HG03045 (cell line): ENCODE results near the gene SFSWAP.
"Not testable (repeated sequence)": the region's sequence is repeated elsewhere in the genome, so short reads cannot be mapped to it uniquely, and the experiment has no call there.

ENCODE experiments used
- ATAC-seq: cut with Tn5 transposase; IDR thresholded peaks from one replicate; pipeline ENCODE4 v1.9.1; 2021; ENCODE audit warnings: mild to moderate bottlenecking, moderate library complexity; ENCODE audit not compliant: unreplicated experiment

SFSWAP gene

DNA sequence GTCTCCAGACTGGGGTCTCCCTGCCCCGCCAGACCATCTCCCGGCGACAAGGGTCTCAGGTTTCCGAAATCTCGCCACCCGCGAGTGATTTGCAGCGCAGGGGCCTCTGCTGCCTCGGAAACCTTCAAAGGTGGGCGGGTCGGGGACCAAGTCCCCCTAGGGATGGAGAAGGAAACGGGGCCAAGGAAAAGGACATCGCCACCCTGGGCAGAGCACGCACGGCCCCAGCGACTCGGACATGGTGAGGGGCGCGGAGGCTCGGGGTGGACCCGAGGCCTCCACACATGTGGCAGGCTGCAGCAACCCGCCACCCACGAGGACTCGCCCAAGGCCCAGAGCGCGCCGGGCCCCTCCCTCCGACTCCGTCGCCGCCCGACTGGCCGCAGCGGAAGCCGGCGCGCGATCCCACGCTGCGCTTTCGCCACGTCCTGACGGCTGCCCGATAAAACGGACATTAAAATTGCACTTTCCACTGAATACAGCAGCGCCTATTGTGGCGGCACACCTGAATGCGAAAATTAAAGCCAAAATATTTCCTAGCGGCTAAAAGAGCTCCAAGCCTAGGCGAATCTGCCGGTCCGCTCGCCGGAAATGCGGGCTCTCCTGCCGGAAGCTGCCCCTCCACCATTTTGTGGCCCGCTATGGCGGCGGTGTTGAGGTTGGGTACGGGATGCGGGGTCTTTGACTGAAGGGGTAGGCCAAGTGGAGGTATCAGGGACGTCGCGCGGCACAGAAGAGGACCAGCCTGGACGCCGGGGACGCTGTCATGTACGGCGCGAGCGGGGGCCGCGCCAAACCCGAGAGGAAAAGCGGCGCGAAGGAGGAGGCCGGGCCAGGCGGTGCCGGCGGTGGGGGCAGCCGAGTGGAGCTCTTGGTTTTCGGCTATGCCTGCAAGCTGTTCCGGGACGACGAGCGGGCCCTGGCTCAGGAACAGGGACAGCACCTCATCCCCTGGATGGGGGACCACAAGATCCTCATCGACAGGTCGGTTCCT, at the start of gene SFSWAP:
Gene SFSWAP (plus strand): TSS at position 627 of the 994 bp plus-strand sequence. CDS start 140 bp downstream, at position 767.
- ATAC-seq, result peak; percentile 90

DNA sequence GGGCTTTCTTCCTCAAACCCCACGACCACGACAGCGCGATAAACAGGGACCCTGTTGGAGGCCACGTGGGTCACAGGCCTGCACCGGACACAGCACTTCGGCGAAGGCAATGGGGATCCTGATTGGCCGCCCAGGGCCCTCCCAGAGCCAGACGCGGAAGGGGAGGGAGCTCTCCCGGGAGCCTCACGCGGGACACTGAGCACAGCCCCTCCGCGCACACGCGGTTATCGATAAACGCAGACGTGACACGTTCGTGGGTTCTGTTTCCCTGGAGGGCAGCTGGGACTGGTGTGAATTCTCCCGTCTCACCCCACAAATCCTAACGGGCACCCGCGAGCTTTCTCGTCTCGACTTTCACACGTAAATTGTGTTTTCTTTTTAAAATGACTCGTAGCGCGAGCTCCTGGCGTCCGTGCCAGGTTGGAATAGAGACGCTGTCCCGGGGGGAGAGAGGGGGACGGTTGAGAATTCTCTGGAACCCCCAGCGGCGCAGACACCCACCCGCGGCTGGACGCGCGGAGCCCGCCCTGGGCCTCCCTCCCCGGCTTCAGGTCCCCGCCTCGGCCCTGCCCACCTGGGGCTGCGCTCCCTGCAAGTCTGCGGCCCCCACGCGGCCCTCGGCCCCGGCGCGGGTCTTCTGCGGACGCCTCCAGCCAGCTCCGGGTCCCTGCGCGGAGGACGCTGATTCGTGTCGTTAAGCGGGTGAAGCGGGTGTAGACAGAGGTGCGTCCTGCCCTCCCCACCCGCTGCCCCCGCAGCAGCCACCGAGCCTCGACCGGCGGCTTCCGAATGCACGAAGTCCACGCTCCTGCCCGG, 49.5 kb upstream of the SFSWAP start:
- not testable (repeated sequence) for ATAC-seq

DNA sequence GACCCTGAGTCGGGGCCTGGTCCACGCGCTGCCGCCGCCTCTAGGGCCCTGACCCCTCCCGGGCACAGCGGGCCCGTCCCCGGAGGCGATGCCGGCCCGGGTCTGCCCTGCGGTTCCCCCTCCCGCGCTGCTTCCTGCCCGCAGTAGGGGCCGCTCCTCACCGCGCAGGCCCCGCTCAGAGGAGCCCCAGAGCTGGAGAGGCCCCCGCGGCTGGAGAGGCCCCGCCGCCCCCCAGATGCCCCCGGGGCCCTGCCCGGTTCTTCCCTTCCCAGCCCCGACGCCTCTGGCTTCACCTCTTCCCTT, 49.0 kb upstream of the SFSWAP start:
- ATAC-seq, result not testable (repeated sequence)

DNA sequence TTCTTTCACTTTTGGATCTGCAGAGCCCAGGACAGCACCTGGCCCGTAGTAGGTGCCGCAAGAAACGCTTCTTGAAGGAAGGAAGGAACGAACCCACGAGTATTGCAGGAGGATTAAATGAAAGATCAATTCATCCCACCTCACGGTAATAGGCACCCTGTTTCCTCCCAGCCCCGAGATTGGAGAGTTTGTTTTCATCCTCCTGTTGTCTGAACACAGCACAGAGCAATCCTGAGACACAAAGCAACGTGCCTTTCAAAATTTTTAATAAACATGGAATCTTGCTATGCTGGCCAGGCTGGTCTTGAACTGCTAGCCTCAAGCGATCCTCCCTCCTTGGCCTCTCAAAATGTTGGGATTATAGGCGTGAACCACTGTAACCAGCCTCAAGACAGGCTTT, 48.5 kb upstream of the SFSWAP start:
- ATAC-seq, result not testable (repeated sequence)

DNA sequence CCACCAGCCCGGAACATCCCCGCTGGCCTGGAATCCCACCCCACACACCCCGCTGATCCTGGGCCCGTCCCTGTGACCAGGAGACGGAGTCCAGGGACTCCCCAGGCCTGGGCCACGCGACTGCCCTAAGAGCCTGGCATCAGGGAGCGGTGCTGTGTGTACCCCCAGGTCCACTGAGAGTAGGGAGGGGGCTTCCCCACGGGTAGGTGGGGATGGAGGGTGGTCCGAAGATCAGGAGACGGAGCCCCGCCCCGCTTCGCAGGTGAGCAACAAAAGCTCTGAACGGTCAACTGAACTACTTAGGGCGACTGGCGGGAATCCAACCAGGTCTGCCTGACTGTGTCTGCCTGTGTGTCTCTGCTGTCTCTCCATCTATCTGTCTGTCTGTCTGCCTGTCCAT, 45.2 kb upstream of the SFSWAP start:
- ATAC-seq, result not testable (repeated sequence)

DNA sequence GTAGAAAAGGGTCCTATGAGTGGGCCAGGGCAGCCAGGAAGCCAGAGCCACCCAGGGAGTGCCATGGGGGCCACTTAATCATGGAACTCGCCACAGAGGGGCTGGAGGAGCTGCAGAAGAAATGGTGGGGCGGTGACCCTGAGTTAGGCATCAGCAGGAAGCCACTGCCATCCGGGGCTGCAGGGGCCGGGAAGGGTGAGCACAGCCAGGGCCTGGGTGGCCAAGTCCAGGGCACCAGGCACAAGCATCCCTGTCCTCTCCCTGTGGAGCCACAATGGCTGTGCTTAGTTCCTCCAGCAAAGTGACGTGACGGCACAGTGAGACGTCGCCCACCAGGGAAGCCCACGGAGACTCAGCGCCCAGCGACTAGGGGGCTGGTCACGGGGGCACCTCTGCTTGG, 44.4 kb upstream of the SFSWAP start:
- not testable (repeated sequence) for ATAC-seq

DNA sequence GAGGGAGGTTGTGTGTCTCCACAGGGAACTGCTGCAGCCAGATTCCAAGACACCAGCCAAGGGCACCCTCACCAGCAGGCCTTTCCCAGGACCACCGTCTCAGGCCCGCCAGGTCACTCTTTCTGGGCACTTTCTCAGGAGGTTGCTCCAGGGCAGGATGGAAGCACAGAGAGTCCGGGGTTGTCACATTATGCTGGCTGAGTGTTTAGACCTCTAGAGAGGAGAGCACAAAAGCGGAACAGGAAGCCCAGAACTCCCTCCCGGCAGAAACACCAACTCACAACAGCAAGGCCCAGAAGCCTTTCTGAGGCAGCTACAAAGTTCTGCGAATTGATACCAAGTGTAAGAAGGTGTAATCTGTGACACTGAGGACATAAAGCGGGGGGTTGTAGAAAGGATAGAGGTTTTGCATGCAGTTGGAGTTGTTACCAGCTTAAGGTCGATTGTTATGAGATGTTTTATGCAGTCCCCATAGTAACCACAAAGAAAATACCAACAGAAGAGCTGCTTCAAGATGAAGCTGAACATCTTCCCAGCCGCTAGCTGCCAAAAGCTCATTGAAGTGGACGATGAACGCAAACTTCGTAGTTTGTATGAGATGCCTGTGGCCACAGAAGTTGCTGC, 43.8 kb upstream of the SFSWAP start:
- not testable (repeated sequence) for ATAC-seq

DNA sequence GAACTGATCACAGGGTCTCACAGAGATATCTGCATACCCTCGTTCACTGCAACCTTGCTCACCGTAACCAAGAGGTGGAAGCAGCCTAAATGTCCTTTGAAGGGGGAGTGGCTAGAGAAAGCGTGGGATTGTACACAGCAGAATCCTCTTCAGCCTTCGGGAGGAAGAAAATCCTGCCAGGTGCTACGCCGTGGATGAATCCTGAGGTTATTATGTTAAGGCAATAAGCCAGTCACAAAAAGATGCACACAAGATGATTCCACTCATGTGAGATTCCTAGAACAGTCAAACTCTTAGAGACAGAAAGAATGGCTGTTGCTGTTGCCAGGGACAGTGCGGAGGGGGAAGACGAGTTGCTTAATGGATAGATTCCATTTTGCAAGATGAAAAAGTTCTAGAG, 39.6 kb upstream of the SFSWAP start:
- no peak for ATAC-seq

DNA sequence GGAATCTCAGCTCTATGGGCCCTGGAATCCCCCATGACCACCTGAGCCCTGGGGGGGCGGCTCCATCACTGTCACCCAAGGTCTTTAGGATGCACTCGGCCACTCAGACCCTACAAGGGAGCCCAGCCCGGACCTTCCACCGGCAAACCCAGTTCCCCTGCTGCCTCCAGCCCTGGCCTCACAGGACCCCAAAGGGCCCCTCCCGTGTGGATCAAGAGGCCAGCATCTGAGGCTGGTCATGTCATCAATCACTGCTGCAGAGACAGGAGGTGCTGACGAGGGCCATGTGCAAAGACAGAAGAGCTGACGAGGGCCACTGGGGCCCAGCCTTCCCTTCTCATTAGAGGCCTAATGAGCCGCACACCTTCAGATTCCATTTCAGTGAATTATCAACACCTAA, 39.0 kb upstream of the SFSWAP start:
- ATAC-seq, result no peak

DNA sequence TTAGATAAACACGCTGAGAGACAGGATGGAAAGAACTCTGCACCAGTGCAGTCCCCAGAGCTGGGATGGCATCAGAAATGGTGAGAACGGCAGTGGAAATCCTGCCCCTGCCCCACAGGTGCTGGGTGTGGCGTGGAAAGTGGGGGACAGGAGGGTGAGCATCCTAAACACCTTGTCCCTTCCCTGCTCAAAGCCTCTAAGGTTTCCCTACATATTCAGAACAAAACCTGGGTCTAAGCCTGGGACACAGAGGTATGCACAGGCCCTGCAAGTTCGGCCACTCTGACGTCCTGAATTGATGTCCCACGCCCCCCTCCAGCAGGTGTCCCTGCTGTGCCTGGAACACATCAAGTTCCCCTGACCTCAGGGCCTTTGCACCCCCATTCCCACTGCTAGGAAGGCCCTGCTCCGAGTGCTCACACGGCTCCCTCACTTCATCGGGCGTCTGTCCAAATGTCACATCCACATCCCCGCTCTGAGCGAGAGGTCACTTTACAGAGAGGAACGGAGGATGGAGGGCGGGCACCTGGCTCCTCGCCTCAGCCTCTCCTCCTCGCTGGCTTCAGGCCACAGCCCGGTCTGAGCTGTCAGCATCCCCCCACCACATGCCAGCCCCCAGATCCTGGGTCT, 38.5 kb upstream of the SFSWAP start:
- ATAC-seq, result no peak

DNA sequence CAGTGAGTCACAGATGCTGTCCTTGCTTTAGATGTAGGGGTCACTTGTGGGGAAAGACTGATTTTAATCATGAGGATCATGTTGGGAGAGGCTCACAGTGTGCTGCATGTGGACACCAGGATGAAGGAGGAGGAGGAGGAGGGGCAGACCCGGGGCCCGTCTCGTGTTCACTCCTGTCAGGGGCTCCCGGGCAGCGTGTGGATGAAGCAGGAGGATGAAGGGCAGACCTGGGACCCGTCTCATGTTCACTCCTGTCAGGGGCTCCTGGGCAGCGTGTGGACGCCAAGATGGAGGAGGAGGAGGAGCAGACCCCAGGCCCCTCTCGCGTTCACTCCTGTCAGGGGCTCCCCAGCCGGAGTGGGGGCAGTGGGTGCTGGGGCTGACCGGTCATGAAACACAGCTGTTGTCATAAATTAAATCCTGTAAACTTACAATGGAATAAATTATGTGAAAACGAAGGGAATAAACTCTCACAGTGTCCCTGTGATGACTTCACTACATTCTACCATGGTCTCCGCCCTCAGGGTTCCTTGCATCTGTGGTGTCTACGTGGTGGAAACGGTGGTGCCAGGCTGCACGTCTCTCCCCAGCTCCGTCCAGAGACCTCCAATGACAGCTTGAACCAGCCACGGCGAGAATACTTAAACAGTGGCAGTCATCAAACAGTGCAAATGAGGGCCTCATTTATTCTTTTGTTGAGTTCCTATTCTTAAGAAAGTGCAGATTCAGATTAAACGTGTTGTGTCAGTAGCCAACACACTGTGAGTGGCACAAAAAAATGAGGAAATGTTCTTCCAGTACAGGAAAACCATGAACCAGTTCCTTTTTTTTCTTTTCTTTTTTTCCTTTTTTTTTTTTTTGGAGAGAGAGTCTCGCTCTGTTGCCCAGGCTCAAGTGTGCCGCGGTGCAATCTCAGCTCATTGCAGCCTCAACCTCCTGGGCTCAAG, 37.7 kb upstream of the SFSWAP start:
- ATAC-seq, result no peak

DNA sequence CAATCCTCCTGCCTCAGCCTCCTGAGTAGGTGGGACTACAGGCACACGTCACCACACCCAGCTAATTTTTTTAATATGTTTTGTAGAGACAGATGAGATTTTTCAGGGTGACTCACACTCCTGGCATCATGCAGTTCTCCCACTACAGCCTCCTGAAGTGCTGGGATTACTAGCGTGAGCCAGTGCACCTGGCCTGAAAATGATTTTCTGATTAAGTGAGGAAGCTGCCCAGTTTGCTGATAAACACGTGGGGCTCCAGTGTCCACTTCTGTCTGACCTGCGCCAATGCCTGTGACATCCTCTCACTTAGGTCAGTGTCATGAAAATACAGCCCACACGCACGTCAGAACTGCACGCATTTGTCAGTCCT, 37.0 kb upstream of the SFSWAP start:
- no peak for ATAC-seq

DNA sequence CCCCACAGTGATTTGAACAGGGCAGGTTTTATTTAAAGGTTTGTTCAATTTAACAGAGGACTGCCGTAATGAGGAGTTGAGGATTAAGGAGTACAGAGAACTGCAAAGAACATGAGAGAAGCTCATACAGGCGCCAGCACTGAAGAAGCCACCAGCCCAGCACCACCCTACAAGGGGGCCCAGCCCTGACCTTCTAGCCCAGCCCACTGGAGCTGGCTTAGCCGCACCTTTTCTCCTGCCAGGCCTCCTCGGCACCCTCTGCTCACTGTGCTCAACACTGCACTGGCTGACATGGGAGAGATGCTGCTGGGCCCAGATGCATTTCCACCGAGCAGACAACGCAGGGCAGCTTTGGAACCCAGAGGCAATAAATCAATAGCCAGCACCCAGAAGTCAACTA, 36.5 kb upstream of the SFSWAP start:
- ATAC-seq, result no peak

DNA sequence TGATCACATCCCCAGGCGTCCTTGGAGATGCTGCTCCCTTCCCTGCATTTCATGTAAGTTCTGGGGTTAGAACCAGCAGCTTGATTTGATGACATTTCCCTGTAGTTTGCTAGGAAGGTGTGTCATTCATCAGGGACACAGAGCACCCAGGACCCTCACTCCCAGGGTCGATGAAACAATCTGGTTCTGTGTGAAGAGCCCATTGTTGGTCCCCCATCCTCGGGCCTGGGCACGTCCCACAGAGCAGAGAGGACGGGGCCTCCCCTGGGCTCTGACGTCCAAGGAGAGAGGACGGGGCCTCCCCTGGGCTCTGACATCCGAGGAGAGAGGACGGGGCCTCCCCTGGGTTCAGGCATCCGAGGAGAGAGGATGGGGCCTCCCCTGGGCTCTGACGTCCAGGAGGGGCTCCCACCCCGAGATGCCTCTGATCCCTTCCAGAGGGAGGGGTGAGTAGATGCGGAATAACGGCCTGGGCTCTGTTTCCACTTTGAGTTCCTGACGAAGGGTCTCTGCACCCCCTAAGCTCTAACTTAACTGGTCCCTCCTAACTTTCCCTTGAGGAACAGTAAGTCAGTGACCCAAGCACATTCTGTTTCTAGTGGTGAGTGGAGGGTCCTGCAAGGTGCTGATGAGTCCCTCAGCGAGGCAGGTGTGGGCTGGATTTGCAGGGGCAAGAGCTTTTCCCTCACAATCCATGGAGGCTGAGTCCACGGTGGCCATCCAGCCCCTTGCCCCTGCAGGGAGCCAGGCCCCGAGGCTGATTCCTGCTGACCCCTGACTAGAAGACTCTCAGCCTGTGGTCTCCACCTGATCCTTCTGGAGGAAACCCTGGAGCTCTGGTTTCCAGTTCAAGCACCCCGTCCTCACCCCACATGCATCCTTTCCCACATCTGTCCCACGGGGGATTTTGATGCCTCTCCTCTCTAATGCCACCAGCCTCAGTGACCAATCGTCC, 35.5 kb upstream of the SFSWAP start:
- ATAC-seq, result no peak

DNA sequence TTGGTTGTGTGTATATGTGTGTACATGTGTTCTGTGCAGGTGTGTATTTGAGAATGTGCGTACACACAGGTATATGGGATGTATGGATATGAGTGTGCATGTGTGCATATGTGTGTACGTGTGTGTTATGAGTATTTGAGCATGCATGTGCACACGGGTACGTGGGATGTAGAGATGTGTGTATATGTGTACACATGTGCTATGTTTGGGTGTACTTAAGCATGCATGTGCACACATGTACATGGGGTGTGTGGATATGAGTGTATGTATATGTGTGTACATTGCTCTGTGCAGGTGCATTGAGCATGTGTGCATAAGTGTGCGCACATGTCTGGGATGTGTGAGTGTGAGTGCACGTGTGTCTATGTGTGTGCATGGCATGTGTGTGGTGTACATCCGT, 34.3 kb upstream of the SFSWAP start:
- no peak for ATAC-seq

DNA sequence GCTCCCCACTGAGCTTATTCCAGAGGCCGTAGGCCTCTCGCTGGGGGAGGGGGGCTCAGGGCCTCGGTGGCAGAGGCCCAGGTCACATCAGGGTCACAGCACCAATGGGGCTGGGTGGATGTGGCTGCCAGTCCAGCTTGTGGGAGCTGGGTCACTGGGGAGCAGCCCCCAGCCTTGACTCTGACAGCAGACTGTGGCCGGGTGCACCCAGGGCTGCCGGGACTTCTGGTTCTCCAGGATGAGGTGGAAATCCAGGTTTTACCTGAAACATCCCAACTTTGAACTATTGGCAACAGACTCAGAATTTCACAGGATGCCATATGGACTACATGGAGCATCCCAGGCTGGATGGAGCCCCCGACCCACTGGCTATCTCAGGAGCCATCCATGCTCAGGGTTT, 33.8 kb upstream of the SFSWAP start:
- not testable (repeated sequence) for ATAC-seq

DNA sequence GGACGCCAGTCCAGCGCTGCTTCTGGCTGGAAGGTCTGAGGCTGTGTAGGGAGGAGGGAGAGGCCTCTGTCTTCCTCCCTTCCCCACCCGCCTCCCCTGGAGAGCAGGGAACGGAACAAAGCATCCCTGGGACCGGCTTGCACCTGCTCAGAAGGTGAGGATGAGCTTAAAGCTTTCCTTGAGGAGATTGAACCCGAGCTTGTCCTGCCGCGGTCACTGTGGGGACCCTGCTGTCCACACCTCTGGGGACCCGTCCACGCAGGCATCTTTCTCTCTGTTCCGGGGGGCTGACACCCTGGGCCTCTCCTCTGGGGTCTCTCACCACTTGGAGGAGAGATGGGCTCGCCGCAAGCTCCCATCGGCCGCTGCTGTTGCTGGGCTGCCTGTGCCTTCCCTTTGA, 33.2 kb upstream of the SFSWAP start:
- ATAC-seq, result no peak

DNA sequence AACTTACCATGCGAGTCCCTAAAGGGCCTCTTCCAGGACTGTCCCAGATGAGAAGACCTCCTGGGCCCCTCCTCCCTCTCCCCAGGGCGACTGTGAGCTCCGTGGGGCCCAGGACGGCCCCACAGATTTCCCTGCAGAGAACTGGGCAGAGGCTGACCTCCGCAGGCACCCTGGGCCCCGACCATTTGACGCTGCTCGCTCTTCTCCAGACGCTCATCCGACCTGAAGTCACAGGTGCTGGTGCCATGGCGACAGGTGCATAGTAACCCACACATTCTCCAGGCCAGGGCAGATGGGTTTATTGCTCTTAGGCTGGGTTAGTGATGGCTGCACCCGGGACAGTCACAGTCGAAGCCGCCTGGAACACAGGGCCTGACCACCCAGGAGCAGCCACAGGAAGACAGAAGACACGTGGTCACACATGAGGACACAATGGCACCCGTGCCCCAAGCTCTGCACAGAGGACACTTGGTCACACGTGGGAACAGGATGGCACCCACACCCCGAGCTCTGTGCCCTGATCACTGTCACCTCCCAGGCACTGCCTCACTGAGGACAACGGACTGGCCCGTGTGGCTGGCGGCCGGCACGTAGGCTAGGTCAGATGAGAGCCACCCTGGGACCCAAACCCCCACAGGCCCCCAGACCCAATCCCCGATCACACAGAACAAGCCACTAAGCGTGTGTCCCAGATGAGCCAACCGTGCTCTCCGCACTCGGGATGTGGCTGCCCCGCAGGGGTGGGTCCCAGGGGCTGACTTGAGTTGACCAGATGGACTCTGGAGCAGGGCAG, 32.3 kb upstream of the SFSWAP start:
- ATAC-seq, result not testable (repeated sequence)
